AG10803 (cell line): Measurements from ENCODE around the gene HRH1.

Source experiments
- DNase-seq: peaks from one replicate; pipeline ENCODE4 v3.0.0; 2010; ENCODE audit warnings: low read depth
- H3K4me3 ChIP-seq: 2 replicates; pipeline ENCODE4 v1.5.1; 2011; ENCODE audit warnings: mild to moderate bottlenecking, low read length, control low read depth
- CTCF ChIP-seq: conservative IDR thresholded peaks from 2 replicates; pipeline ENCODE4 v1.5.1; 2011; ENCODE audit warnings: mild to moderate bottlenecking, low read length, control low read depth, inconsistent platforms

Gene HRH1

GRCh38 chr3:11143476-11143875 lies 10.8 kb upstream of the HRH1 start:
- TF ChIP-seq CTCF = no peak
- DNase-seq = no peak
- no peak overlapping the region for H3K4me3 ChIP-seq

- H3K4me3 ChIP-seq = no peak overlapping the region
- DNase-seq = no peak
- no peak for TF ChIP-seq CTCF
Measured at GRCh38 chr3:11144996-11145395, 9.3 kb upstream of the HRH1 start.

GRCh38 chr3:11145888-11146287 lies 8.4 kb upstream of the HRH1 start:
- no peak overlapping the region for H3K4me3 ChIP-seq
- DNase-seq = peak; percentile 91
- TF ChIP-seq CTCF = no peak

GRCh38 chr3:11146773-11147660 lies 7.3 kb upstream of the HRH1 start:
- no peak for TF ChIP-seq CTCF
- no peak for DNase-seq
- no peak overlapping the region for H3K4me3 ChIP-seq

- H3K4me3 ChIP-seq = no peak overlapping the region
- no peak for TF ChIP-seq CTCF
- no peak for DNase-seq
Measured at GRCh38 chr3:11150256-11150655, 4.0 kb upstream of the HRH1 start.

- TF ChIP-seq CTCF = no peak
- DNase-seq = no peak
- no peak overlapping the region for H3K4me3 ChIP-seq
Measured at GRCh38 chr3:11152301-11152700, 2.0 kb upstream of the HRH1 start.

GRCh38 chr3:11154953-11155325 lies 646 bp downstream of the HRH1 start:
- DNase-seq = no peak
- peak overlapping the region; percentile 87 for H3K4me3 ChIP-seq
- TF ChIP-seq CTCF = peak; percentile 24
